NCI-H2029 (cell line): ENCODE data around the gene GAPT.
"Not testable (repeated sequence)": the region's sequence is repeated elsewhere in the genome, so short reads cannot be mapped to it uniquely, and the experiment has no call there.

Source experiments
- DNase-seq: peaks from one replicate; lab custom pipeline; 2025; lab: John Stamatoyannopoulos, UW

Gene GAPT

GRCh38 chr5:58505502-58505901, 14.3 kb downstream of the GAPT start:
- no peak for DNase-seq

GRCh38 chr5:58505971-58506640, 14.9 kb downstream of the GAPT start:
- DNase-seq: no peak

DNA sequence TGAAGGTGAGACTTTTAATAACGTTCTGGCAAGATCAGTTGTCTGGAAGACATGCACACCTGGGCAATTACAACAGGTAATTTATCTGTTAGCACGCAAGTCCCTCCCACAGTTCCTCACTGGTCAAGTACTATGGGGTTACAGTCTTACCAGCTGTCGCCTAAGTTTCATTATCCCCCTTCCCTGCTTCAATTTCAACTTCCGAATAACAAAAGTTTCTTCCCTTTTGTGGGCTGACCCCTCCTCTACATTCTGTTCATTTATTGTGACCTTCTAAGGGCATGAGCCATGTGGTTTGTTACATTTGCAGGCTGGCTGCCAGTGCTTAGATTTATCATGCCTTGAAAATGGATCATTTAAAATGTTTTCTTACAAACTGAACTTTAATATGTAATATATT, 16.5 kb downstream of the GAPT start:
- DNase-seq: no peak

DNA sequence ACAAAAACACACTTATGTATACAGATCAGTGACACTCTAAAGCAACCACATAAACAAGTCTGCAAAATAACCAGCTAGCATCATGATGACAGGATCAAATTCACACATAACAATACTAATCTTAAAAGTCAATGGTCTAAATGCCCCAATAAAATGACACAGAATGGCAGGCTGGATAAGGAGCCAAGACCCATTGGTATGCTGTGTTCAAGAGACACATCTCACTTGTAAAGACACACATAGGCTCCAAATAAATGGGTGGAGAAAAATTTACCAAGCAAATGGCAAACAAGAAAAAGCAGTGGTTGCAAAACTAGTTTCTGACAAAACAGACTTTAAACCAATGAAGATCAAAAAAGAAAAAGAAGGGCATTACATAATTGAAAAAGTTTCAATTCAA, 26.0 kb downstream of the GAPT start:
- no peak for DNase-seq

DNA sequence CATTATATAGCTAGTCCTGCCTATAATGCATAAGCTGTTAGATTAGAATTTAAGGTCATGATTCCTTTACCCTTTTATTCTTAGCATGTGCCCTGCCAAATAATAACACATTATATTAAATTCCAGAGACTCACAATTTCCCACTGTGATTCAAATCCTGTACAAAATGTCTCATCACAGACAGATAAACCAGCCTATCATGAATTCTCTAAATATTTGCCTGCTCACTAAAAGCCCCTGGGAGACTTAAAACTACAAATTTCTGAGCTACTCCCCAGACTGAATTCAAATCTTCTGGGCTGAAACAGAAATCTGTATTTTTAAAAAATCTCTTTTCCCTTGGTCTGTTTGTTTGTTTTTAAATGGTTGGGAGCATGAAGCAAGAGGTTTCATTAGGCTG, 32.7 kb downstream of the GAPT start:
- DNase-seq: no peak

- DNase-seq: no peak
These were observed 33.3 kb downstream of the GAPT start for GRCh38 chr5:58524571-58524970.

- DNase-seq: no peak
These were observed 39.8 kb downstream of the GAPT start for GRCh38 chr5:58530942-58531490.

GRCh38 chr5:58541935-58542334, 50.7 kb downstream of the GAPT start:
- not testable (repeated sequence) for DNase-seq

DNA sequence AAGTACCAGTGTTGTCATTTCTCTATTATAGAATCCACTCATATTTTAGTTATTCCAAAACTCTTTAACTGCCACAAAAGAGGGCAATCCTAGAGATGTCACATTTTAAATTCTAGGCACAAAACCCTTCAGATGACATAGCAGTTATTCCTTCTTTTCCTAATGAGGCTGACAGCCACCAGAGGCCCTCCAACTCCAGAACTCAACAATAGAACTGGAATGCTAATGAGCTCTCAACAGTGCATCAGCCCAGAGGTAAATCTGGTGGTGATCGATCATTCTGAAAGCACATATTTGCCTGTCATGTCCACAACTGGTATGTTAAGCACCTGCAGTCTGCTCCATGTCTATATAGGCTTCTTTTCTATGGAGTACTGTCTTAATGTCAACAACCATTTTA, 51.5 kb downstream of the GAPT start:
- DNase-seq: no peak

DNA sequence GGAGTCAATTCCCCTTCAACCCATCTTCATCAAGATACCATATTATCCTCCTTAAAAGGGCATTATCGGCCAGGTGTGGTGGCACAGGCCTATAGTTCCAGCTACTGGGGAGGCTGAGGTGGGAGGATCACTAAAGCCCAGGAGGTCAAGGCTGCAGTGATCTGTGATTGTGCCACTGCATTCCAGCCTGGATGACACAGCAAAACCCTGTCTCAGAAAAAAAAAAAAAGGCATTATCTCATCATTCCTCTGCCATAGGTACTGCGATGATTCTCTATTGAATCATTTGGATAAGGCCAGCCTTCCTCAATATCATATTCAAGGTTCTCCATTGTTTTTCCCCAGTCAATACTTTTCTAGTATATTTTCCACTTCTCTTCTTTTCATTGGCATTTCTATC, 52.5 kb downstream of the GAPT start:
- no peak for DNase-seq

- DNase-seq: no peak
These were observed 53.0 kb downstream of the GAPT start for GRCh38 chr5:58544195-58544594.

GRCh38 chr5:58544926-58545325, 53.7 kb downstream of the GAPT start:
- no peak for DNase-seq

GRCh38 chr5:58545912-58546311, 54.7 kb downstream of the GAPT start:
- DNase-seq: no peak
